SK-N-SH (cell line): ENCODE results near the gene NOXA1.

Source experiments
- EZH2phosphoT487 ChIP-seq: fragments of 200-600 bp; sonication (generic); IDR thresholded peaks from 2 replicates; pipeline ENCODE4 v1.6.1; 2017; ENCODE audit warnings: low read depth, mixed run types, mild to moderate bottlenecking, antibody characterized with exemption, moderate library complexity, borderline replicate concordance
- TF ChIP-seq, protein P1 (sequence below): fragments of 150-350 bp; IDR thresholded peaks from 2 replicates; pipeline ENCODE4 v1.6.1; 2017; ENCODE audit warnings: antibody characterized with exemption, low read length, low read depth, borderline replicate concordance
- TF ChIP-seq, protein P2 (sequence below): fragments of 200-600 bp; sonication (generic); IDR thresholded peaks from 2 replicates; pipeline ENCODE4 v1.6.1; 2017; ENCODE audit warnings: antibody characterized with exemption, mild to moderate bottlenecking, moderate library complexity

DNA sequence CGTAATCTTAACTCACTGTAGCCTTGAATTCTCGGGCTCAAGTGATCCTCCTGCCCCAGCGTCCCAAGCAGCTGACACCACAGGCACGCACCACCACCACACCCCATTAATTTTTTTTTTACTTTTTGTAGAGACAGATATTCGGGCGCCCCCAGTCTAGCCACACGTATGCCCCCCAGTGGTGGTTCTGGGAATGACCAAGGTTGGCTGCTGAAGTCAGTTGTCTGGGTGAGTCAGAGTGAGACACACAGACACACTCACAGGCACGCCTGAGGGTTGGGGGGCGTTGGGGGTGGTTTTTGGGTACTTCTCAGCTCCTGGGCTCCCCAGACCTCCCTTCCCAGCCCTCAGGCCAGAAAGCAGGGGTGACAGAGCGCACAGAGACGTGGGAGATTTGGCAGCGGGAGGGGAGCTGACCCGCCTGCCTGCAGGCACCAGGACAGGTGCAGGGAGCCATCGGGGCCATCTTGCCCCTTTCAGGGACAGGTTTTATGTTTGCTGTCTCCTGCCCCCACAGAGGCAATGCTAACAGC is 22.1 kb downstream of the NOXA1 start:
- TF ChIP-seq, protein P1, sequence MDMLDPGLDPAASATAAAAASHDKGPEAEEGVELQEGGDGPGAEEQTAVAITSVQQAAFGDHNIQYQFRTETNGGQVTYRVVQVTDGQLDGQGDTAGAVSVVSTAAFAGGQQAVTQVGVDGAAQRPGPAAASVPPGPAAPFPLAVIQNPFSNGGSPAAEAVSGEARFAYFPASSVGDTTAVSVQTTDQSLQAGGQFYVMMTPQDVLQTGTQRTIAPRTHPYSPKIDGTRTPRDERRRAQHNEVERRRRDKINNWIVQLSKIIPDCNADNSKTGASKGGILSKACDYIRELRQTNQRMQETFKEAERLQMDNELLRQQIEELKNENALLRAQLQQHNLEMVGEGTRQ: no peak
- no peak for TF ChIP-seq EZH2phosphoT487
- TF ChIP-seq, protein P2, sequence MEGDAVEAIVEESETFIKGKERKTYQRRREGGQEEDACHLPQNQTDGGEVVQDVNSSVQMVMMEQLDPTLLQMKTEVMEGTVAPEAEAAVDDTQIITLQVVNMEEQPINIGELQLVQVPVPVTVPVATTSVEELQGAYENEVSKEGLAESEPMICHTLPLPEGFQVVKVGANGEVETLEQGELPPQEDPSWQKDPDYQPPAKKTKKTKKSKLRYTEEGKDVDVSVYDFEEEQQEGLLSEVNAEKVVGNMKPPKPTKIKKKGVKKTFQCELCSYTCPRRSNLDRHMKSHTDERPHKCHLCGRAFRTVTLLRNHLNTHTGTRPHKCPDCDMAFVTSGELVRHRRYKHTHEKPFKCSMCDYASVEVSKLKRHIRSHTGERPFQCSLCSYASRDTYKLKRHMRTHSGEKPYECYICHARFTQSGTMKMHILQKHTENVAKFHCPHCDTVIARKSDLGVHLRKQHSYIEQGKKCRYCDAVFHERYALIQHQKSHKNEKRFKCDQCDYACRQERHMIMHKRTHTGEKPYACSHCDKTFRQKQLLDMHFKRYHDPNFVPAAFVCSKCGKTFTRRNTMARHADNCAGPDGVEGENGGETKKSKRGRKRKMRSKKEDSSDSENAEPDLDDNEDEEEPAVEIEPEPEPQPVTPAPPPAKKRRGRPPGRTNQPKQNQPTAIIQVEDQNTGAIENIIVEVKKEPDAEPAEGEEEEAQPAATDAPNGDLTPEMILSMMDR: peak; percentile 89
